ENCODE results near the gene OGFRL1. TPM values are rescaled to one million over a fixed set of nuclear protein-coding genes. Genes with fewer than 3 reads are reported as not detected.

The OGFRL1 gene
- total RNA-seq, 1 donor from 2014 or later, result 7.5 TPM

DNA sequence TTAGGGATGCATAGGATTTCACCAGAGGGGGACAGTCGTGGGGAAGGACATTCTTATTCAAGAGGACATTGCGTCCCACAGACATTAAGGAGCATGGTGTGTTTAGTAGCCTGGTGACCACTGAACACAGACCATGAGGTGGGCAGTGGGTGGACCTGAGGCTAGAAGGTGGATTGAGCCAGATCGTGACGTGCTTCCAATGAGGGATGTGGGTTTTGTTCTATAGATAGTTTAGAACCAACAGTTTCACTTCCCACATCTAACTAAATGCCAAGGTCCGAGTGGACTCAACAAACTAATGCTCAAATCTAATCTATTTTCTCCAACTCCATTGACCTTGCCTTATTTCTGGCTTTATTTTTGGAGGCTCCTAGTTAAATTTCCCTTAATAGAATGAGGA, 58.5 kb downstream of the OGFRL1 start:
- Histone ChIP-seq H2AFZ (replicated peaks) (no peak overlapping the region), H3K9ac (no peak overlapping the region), H3K27ac (no peak overlapping the region), H3K9me3 (ENCODE audit: low read depth) (no peaks in the 10 kb centered on the region), H4K20me1 (ENCODE audit: low read depth) (no peaks in the 10 kb centered on the region), H3K36me3 (no peaks in the 10 kb centered on the region), H3K27me3 (no peaks in the 10 kb centered on the region), H3F3A (ENCODE audit: low read depth) (no peaks in the 10 kb centered on the region), H3K79me2 (ENCODE audit: low read depth) (no peaks in the 10 kb centered on the region), H3K4me3 (no peak overlapping the region), H3K4me1 (no peaks in the 10 kb centered on the region), H3K4me2 (no peak overlapping the region)
- Mint-ChIP-seq H3K36me3 (peaks cover 9% of the 10 kb centered on the region), H3K4me3 (no peak overlapping the region), H3K27me3 (ENCODE audit: insufficient read depth, low read depth) (no peaks in the 10 kb centered on the region), H3K4me1 (peaks cover 10% of the 10 kb centered on the region), H3K27ac (no peak overlapping the region), H3K9me3 (no peaks in the 10 kb centered on the region)
- DNase-seq (ENCODE audit: low spot score), result no peak
- TF ChIP-seq EZH2 (IDR thresholded peaks at IDR 0.05) (no peak), EZH2phosphoT487 (IDR thresholded peaks at IDR 0.05) (no peak)
- TF ChIP-seq, protein P1, sequence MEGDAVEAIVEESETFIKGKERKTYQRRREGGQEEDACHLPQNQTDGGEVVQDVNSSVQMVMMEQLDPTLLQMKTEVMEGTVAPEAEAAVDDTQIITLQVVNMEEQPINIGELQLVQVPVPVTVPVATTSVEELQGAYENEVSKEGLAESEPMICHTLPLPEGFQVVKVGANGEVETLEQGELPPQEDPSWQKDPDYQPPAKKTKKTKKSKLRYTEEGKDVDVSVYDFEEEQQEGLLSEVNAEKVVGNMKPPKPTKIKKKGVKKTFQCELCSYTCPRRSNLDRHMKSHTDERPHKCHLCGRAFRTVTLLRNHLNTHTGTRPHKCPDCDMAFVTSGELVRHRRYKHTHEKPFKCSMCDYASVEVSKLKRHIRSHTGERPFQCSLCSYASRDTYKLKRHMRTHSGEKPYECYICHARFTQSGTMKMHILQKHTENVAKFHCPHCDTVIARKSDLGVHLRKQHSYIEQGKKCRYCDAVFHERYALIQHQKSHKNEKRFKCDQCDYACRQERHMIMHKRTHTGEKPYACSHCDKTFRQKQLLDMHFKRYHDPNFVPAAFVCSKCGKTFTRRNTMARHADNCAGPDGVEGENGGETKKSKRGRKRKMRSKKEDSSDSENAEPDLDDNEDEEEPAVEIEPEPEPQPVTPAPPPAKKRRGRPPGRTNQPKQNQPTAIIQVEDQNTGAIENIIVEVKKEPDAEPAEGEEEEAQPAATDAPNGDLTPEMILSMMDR (IDR thresholded peaks at IDR 0.05), result no peak

DNA sequence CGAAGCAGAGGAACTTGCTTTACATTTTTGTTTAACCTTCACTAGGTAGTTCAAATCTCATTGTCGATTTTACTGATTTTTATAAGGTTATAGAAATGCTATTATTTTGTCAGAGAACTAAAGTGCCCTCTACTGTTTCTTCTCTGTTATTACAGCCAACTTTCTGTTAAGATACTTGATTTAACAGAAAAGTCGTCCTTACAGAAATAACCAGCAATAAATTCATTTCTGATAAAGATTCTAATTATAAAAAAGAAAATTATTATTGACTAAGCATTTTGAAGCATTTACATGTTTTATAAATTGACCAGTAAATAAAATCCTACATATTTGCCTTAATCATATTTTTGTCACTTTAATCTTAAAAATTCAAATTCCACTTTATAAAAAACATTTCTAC, 60.8 kb downstream of the OGFRL1 start:
- Histone ChIP-seq H3K79me2 (ENCODE audit: low read depth) (no peaks in the 10 kb centered on the region), H3K36me3 (no peaks in the 10 kb centered on the region), H3K4me1 (no peaks in the 10 kb centered on the region), H3K4me3 (no peak overlapping the region), H3K27ac (no peak overlapping the region), H3K9ac (no peak overlapping the region), H4K20me1 (ENCODE audit: low read depth) (no peaks in the 10 kb centered on the region), H2AFZ (replicated peaks) (no peak overlapping the region), H3K9me3 (ENCODE audit: low read depth) (no peaks in the 10 kb centered on the region), H3K4me2 (no peak overlapping the region), H3F3A (ENCODE audit: low read depth) (no peaks in the 10 kb centered on the region), H3K27me3 (no peaks in the 10 kb centered on the region)
- no peak overlapping the region for H3K27ac Mint-ChIP-seq
- peaks cover 9% of the 10 kb centered on the region for H3K4me1 Mint-ChIP-seq
- no peaks in the 10 kb centered on the region for H3K27me3 Mint-ChIP-seq (ENCODE audit: insufficient read depth, low read depth)
- DNase-seq (ENCODE audit: low spot score), result peak; percentile 20
- no peaks in the 10 kb centered on the region for H3K9me3 Mint-ChIP-seq
- TF ChIP-seq EZH2 (IDR thresholded peaks at IDR 0.05) (no peak), EZH2phosphoT487 (IDR thresholded peaks at IDR 0.05) (no peak)
- TF ChIP-seq, protein P1 (IDR thresholded peaks at IDR 0.05), result peak; percentile 78
- H3K36me3 Mint-ChIP-seq, result peaks cover 7% of the 10 kb centered on the region
- no peak overlapping the region for H3K4me3 Mint-ChIP-seq

DNA sequence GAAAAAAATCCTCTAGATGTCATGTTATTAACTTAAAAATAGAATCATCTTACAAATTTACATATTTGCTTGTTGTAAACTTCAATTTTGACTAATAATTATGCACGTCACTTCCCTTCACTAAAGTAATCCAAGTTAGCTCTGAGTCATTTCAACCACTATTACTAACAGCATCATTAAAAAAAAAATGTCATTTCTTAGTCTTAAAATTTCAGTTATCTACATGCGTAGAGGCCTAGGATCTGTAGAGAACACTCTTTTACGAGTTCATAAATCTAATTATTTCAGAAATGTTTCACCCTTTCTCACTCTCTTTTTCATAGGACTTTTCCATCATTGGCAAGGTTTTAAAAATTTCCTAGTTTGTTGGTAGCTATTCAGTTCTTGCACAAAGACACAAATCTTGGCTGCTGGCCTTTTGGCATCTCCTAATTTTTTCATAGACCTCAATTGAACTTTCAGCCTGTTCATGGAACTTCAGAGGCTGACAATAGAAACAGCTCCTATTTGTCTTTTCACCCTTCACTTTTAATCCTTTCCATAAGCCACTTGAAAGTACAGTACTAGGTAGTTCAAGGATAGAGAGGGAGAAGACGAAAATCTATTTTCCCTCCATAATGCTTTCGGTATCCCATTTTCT, 61.5 kb downstream of the OGFRL1 start:
- Mint-ChIP-seq H3K9me3 (no peaks in the 10 kb centered on the region), H3K27me3 (ENCODE audit: insufficient read depth, low read depth) (no peaks in the 10 kb centered on the region), H3K4me1 (peaks cover 6% of the 10 kb centered on the region), H3K27ac (no peak overlapping the region), H3K4me3 (no peak overlapping the region), H3K36me3 (peaks cover 8% of the 10 kb centered on the region)
- Histone ChIP-seq H2AFZ (replicated peaks) (no peak overlapping the region), H3K27me3 (no peaks in the 10 kb centered on the region), H3K27ac (no peak overlapping the region), H3K9ac (no peak overlapping the region), H3K4me1 (no peaks in the 10 kb centered on the region), H3K9me3 (ENCODE audit: low read depth) (no peaks in the 10 kb centered on the region), H3K79me2 (ENCODE audit: low read depth) (no peaks in the 10 kb centered on the region), H3K36me3 (no peaks in the 10 kb centered on the region), H3K4me2 (no peak overlapping the region), H3K4me3 (no peak overlapping the region), H3F3A (ENCODE audit: low read depth) (no peaks in the 10 kb centered on the region), H4K20me1 (ENCODE audit: low read depth) (no peaks in the 10 kb centered on the region)
- DNase-seq (ENCODE audit: low spot score), result no peak
- TF ChIP-seq EZH2 (IDR thresholded peaks at IDR 0.05) (no peak), EZH2phosphoT487 (IDR thresholded peaks at IDR 0.05) (no peak)
- TF ChIP-seq, protein P1 (IDR thresholded peaks at IDR 0.05), result no peak

Measured in neural progenitor cell (in vitro differentiated cells).